ENCODE results near the gene ACSF3.

ACSF3 gene

DNA sequence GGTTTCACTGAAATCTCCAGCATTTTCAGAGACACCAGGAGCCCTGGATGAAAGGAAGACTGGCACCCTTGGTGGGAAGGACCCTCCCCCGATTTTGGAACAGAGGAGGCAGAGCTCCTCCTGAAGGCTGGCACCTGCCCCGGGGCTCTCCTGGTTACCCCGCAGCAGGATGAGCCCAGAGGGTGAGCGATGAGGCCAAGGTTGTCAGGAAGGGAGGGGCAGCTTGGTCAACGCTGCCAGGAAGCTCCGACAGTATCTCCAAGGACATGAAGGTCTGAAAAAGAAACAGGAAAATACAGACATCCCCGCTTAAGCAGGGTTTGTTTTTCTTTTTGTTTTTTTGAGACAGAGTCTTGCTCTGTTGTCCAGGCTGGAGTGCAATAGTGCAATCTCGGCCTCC is 15.5 kb upstream of the ACSF3 start:
- Histone ChIP-seq H3K4me3 (ENCODE audit: low read depth, low read length) (no peak overlapping the region), H3K4me1 (ENCODE audit: control insufficient read depth, insufficient read depth, low read length) (no peaks in the 10 kb centered on the region), H3K9me3 (ENCODE audit: control insufficient read depth, insufficient read depth, low read depth, low read length) (no peaks in the 10 kb centered on the region), H3K36me3 (ENCODE audit: control insufficient read depth in 2 of 2, insufficient read depth in 1 of 2, low read length in 2 of 2) (no peaks in the 10 kb centered on the region), H3K27ac (ENCODE audit: extremely low read depth, low read depth, low read length) (no peak overlapping the region)
- TF ChIP-seq ZBTB20 (tag by site-specific recombination; IDR thresholded peaks at IDR 0.05) (no peak), ZNF114 (tag by site-specific recombination; IDR thresholded peaks at IDR 0.05) (no peak), REPIN1 (tag by site-specific recombination; IDR thresholded peaks at IDR 0.05; ENCODE audit: low read depth) (no peak), SP7 (tag by site-specific recombination; IDR thresholded peaks at IDR 0.05) (no peak), ZNF626 (tag by site-specific recombination; IDR thresholded peaks at IDR 0.05) (no peak), ZNF510 (tag by site-specific recombination; IDR thresholded peaks at IDR 0.05; ENCODE audit: insufficient replicate concordance) (no peak), ZNF544 (tag by site-specific recombination; IDR thresholded peaks at IDR 0.05) (no peak), HOXD13 (CRISPR knock-in tag; IDR thresholded peaks at IDR 0.05; ENCODE audit: borderline replicate concordance) (no peak), TCF7L2 (IDR thresholded peaks at IDR 0.05; ENCODE audit: borderline replicate concordance, low read depth, low read length) (no peak), ZNF530 (tag by site-specific recombination; IDR thresholded peaks at IDR 0.05; ENCODE audit: low read depth) (no peak), ZNF792 (tag by site-specific recombination; IDR thresholded peaks at IDR 0.05) (no peak), ZNF146 (tag by site-specific recombination; IDR thresholded peaks at IDR 0.05) (no peak), ZBTB7A (tag by site-specific recombination; IDR thresholded peaks at IDR 0.05; ENCODE audit: low read depth) (no peak), ZNF175 (tag by site-specific recombination; IDR thresholded peaks at IDR 0.05) (no peak), ZNF121 (tag by site-specific recombination; IDR thresholded peaks at IDR 0.05) (no peak)
- TF ChIP-seq, protein P1, sequence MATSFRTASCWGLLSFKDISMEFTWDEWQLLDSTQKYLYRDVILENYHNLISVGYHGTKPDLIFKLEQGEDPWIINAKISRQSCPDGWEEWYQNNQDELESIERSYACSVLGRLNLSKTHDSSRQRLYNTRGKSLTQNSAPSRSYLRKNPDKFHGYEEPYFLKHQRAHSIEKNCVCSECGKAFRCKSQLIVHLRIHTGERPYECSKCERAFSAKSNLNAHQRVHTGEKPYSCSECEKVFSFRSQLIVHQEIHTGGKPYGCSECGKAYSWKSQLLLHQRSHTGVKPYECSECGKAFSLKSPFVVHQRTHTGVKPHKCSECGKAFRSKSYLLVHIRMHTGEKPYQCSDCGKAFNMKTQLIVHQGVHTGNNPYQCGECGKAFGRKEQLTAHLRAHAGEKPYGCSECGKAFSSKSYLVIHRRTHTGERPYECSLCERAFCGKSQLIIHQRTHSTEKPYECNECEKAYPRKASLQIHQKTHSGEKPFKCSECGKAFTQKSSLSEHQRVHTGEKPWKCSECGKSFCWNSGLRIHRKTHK (tag by site-specific recombination; IDR thresholded peaks at IDR 0.05) = no peak
- TF ChIP-seq, protein P2, sequence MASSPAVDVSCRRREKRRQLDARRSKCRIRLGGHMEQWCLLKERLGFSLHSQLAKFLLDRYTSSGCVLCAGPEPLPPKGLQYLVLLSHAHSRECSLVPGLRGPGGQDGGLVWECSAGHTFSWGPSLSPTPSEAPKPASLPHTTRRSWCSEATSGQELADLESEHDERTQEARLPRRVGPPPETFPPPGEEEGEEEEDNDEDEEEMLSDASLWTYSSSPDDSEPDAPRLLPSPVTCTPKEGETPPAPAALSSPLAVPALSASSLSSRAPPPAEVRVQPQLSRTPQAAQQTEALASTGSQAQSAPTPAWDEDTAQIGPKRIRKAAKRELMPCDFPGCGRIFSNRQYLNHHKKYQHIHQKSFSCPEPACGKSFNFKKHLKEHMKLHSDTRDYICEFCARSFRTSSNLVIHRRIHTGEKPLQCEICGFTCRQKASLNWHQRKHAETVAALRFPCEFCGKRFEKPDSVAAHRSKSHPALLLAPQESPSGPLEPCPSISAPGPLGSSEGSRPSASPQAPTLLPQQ (tag by site-specific recombination; IDR thresholded peaks at IDR 0.05) = no peak
- TF ChIP-seq, protein P3, sequence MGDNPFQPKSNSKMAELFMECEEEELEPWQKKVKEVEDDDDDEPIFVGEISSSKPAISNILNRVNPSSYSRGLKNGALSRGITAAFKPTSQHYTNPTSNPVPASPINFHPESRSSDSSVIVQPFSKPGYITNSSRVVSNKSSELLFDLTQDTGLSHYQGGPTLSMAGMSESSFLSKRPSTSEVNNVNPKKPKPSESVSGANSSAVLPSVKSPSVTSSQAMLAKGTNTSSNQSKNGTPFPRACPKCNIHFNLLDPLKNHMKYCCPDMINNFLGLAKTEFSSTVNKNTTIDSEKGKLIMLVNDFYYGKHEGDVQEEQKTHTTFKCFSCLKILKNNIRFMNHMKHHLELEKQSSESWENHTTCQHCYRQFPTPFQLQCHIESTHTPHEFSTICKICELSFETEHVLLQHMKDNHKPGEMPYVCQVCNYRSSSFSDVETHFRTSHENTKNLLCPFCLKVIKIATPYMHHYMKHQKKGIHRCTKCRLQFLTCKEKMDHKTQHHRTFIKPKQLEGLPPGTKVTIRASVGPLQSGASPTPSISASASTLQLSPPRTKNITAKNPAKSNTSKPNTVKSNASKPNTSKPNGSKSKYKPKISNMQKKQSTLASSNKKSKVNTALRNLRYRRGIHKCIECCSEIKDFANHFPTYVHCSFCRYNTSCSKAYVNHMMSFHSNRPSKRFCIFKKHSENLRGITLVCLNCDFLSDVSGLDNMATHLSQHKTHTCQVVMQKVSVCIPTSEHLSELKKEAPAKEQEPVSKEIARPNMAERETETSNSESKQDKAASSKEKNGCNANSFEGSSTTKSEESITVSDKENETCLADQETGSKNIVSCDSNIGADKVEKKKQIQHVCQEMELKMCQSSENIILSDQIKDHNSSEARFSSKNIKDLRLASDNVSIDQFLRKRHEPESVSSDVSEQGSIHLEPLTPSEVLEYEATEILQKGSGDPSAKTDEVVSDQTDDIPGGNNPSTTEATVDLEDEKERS (tag by site-specific recombination; IDR thresholded peaks at IDR 0.05) = no peak
- ChIA-PET POLR2A (no interaction called here), CTCF (interaction anchor here (0.6 kb wide), 1 partner anchor 12 kb away, joined by 3 read pairs; no protein-coding TSS in a partner anchor)

- TF ChIP-seq ZNF324 (tag by site-specific recombination; IDR thresholded peaks at IDR 0.05) (no peak), KLF8 (tag by site-specific recombination; IDR thresholded peaks at IDR 0.05) (no peak), MYNN (tag by site-specific recombination; IDR thresholded peaks at IDR 0.05; ENCODE audit: borderline replicate concordance) (no peak), TCF7L2 (IDR thresholded peaks at IDR 0.05; ENCODE audit: borderline replicate concordance, low read depth, low read length) (no peak)
- ChIA-PET CTCF (no interaction called here), POLR2A (no interaction called here)
- Histone ChIP-seq H3K27ac (ENCODE audit: extremely low read depth, low read depth, low read length) (no peak overlapping the region), H3K9me3 (ENCODE audit: control insufficient read depth, insufficient read depth, low read depth, low read length) (no peaks in the 10 kb centered on the region), H3K36me3 (ENCODE audit: control insufficient read depth in 2 of 2, insufficient read depth in 1 of 2, low read length in 2 of 2) (no peaks in the 10 kb centered on the region), H3K4me3 (ENCODE audit: low read depth, low read length) (no peak overlapping the region), H3K4me1 (ENCODE audit: control insufficient read depth, insufficient read depth, low read length) (no peaks in the 10 kb centered on the region)
These were observed 14.1 kb upstream of the ACSF3 start for GRCh38 chr16:89079434-89079980.
